Left ventricle myocardium inferior (tissue), 1 donor: ENCODE measurements around the gene YARS1. TPM values are rescaled to one million over a fixed set of nuclear protein-coding genes. Genes with fewer than 3 reads are reported as not detected.
"Not testable (repeated sequence)": the region's sequence is repeated elsewhere in the genome, so short reads cannot be mapped to it uniquely, and the experiment has no call there.

ENCODE experiments used
- DNase-seq: peaks from one replicate; pipeline ENCODE4 v3.0.0-alpha.2; 2020
- H3K27ac ChIP-seq: fragments of 200-600 bp; replicated peaks from 2 replicates; pipeline ENCODE4 v1.8.0; 2021
- H3K27me3 ChIP-seq: fragments of 200-600 bp; 2 replicates; pipeline ENCODE4 v1.8.0; 2021; ENCODE audit warnings: low read depth
- H3K36me3 ChIP-seq: fragments of 200-600 bp; 2 replicates; pipeline ENCODE4 v1.8.0; 2021
- H3K4me1 ChIP-seq: fragments of 200-600 bp; 2 replicates; pipeline ENCODE4 v1.8.0; 2021
- H3K4me3 ChIP-seq: fragments of 200-600 bp; 2 replicates; pipeline ENCODE4 v1.8.0; 2021; ENCODE audit warnings: mild to moderate bottlenecking, moderate library complexity
- H3K9me3 ChIP-seq: fragments of 200-600 bp; replicated peaks from 2 replicates; pipeline ENCODE4 v1.8.0; 2021
- intact Hi-C: fragments of 100-400 bp; cut with micrococcal nuclease; formaldehyde crosslinking; loops from one replicate; pipeline ENCODE4 v1.11.0; 2022
- total RNA-seq: library from RNA; stranded (reverse); fragmentation: NEBNext Ultra II Directional; extraction: Animal tissue kit (Norgen Biotek cat#: 25700); gene quantifications from one replicate; pipeline ENCODE4 v1.2.1, GENCODE V29; 2021
- TF ChIP-seq, protein P1 (sequence below): fragments of 200-600 bp; IDR thresholded peaks from 2 replicates; pipeline ENCODE4 v1.8.0; 2021; ENCODE audit warnings: antibody characterized with exemption, mild to moderate bottlenecking, borderline replicate concordance
- donor health status: DM: no; HTN: yes; CAD: no; lungs with severe emphysema.

The YARS1 gene
- total RNA-seq, 1 donor from 2014 or later: 35.5 TPM

DNA sequence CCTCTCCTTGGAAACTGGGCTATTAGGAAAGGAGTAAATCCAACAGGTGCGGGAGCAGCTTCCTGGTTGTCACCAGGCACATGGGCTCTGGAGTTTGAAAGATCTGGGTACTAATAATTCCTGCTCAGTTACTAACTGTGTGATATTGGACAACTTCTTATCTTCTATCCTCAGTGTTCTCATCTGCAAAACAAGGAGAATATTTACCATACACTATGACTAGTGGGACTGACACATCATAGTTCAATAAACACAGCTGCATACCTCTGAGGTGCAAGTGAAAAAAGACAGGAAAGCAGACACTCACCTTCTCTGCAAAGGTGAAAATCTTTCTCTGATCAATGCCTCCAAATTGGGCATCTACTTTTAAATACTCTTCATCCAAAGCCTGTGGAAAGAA lies 19.7 kb downstream of the YARS1 start:
- intact Hi-C loops: no loop called here
- Histone ChIP-seq H3K9me3 (no peaks in the 10 kb centered on the region), H3K27ac (no peak overlapping the region), H3K27me3 (no peaks in the 10 kb centered on the region), H3K4me1 (no peaks in the 10 kb centered on the region), H3K4me3 (no peak overlapping the region), H3K36me3 (peaks cover 70% of the 10 kb centered on the region)
- DNase-seq: no peak
- TF ChIP-seq, protein P1, sequence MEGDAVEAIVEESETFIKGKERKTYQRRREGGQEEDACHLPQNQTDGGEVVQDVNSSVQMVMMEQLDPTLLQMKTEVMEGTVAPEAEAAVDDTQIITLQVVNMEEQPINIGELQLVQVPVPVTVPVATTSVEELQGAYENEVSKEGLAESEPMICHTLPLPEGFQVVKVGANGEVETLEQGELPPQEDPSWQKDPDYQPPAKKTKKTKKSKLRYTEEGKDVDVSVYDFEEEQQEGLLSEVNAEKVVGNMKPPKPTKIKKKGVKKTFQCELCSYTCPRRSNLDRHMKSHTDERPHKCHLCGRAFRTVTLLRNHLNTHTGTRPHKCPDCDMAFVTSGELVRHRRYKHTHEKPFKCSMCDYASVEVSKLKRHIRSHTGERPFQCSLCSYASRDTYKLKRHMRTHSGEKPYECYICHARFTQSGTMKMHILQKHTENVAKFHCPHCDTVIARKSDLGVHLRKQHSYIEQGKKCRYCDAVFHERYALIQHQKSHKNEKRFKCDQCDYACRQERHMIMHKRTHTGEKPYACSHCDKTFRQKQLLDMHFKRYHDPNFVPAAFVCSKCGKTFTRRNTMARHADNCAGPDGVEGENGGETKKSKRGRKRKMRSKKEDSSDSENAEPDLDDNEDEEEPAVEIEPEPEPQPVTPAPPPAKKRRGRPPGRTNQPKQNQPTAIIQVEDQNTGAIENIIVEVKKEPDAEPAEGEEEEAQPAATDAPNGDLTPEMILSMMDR: no peak

DNA sequence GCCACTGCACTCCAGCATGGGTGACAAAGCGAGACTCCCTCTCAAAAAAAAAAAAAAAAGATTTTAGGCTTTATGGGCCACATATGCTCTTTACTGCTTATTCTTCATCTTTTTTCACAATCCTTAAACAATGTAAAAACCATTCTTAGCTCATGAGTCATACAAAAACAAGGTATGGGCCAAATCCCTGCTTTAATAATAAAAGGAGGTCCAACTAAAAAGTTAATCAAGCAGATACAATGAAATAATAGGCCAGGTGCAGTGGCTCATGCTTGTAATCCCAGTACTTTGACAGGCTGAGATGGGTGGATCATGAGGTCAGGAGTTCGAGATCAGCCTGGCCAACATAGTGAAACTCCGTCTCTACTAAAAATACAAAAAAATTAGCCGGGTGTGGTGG lies 21.4 kb downstream of the YARS1 start:
- H3K36me3 ChIP-seq: peaks cover 73% of the 10 kb centered on the region
- H3K4me3 ChIP-seq, H3K9me3 ChIP-seq, intact Hi-C loops, H3K27ac ChIP-seq, H3K4me1 ChIP-seq, H3K27me3 ChIP-seq, DNase-seq: not testable (repeated sequence)

DNA sequence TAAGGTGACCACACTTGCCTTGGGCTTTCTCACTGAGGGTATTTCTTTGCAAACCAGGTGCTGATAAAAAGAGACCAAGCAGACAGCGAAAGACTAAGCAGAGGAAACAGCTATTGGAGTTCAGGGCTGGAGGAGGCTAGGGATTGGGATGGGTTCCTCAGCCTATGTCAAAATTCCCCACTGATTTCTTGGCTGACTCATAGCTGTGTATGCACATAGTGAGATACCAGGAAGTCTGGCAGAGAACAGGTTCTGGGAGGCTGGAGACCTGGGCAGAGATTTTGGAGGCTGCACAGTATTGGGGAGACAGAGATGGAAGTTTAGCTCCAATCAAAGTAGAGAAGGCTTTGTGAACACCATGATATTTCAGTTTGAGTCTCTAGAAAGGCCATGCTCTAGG lies 25.3 kb downstream of the YARS1 start:
- no peaks in the 10 kb centered on the region for H3K27me3 ChIP-seq
- H3K4me1 ChIP-seq: no peaks in the 10 kb centered on the region
- no peaks in the 10 kb centered on the region for H3K9me3 ChIP-seq
- no peak for DNase-seq
- intact Hi-C loops: no loop called here
- no peak overlapping the region for H3K27ac ChIP-seq
- H3K4me3 ChIP-seq: no peak overlapping the region
- H3K36me3 ChIP-seq: peaks cover 88% of the 10 kb centered on the region
- TF ChIP-seq, protein P1: no peak

DNA sequence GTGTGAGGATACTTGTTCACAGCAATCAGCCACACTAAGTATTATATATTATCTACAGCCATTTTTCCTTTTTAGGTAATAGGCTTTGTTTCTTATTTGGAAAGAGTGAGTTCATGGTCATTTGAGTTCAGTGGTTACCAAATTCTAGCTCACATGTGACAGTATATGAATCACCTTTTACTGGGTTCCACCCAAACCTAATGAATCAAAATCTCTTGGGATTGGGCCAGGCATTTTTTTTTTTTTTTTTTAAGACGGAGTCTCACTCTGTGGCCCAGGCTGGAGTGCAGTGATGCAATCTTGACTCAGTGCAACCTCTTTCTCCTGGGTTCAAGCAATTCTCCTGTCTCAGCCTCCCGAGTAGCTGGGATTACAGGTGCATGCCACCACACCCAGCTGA lies 27.8 kb downstream of the YARS1 start:
- H3K27ac ChIP-seq, intact Hi-C loops, H3K4me1 ChIP-seq, H3K9me3 ChIP-seq, H3K4me3 ChIP-seq, H3K27me3 ChIP-seq, DNase-seq: not testable (repeated sequence)
- H3K36me3 ChIP-seq: peaks cover 96% of the 10 kb centered on the region

DNA sequence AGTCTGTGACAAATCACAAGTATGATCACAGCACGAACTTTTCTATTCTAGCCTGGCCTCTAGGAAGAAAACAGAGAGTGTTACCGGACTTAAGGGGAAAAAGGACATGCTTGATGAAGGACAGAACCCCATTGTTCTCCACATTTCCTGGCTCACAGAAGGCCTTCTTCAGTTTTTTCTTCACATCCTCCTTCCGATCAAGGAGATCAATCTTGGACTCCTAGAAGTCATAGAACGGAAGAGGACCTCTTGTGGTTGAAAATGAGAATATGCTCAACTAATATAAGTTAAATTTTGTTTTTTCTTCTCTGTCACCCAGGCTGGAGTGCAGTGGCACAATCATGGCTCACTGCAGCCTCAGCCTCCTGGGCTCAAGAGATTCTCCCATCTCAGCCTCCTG lies 30.3 kb downstream of the YARS1 start:
- intact Hi-C loops: no loop called here
- peaks cover 97% of the 10 kb centered on the region for H3K36me3 ChIP-seq

DNA sequence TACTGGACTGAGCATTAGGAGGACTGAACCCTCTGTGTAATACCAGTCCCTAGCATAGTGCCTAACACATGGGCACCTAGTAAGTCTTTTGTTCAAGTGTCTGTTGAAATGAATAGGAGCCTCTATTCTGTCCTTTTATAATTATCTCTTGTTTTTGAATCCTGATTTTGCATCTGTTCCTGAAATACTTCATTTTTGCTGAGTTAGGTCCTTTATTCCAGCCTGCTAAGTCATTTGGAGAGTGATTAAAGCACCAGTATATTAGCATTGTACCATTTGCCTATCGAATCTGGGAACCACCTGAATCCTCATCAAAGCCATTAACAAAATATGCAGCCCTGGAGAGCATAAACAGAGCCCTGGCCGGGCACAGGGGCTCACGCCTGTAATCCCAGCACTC lies 32.3 kb downstream of the YARS1 start:
- Histone ChIP-seq H3K9me3 (no peaks in the 10 kb centered on the region), H3K4me1 (no peaks in the 10 kb centered on the region), H3K27me3 (no peaks in the 10 kb centered on the region), H3K4me3 (no peak overlapping the region), H3K27ac (no peak overlapping the region), H3K36me3 (peaks cover 97% of the 10 kb centered on the region)
- DNase-seq: no peak
- intact Hi-C loops: no loop called here
- TF ChIP-seq, protein P1: no peak

More for the DNA sequence above, 30.3 kb downstream of the YARS1 start:
- H3K9me3 ChIP-seq: no peaks in the 10 kb centered on the region
- no peak overlapping the region for H3K27ac ChIP-seq
- H3K4me3 ChIP-seq: no peak overlapping the region
- no peak for DNase-seq
- no peaks in the 10 kb centered on the region for H3K4me1 ChIP-seq
- H3K27me3 ChIP-seq: no peaks in the 10 kb centered on the region
- TF ChIP-seq, protein P1: peak; percentile 34

DNA sequence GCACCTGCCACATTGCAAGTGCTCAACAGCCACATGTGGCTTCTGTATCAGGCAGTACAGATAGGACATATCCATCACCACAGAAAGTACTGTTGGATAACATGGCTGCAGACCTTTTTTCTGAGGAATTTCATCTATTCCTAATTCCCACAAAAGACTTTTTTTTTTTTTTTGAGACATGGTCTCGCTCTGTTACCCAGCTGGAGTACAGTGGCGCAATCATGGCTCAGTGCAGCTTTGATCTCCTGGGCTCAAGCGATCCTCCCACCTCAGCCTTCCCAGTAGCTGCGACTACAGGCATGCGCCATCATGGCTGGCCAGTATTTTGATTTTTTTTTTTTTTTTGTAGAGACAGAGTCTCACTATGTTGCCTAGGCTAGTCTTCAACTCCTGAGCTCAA lies 33.3 kb downstream of the YARS1 start:
- Histone ChIP-seq H3K36me3 (peaks cover 97% of the 10 kb centered on the region), H3K27me3 (no peaks in the 10 kb centered on the region), H3K27ac (no peak overlapping the region), H3K4me3 (no peak overlapping the region), H3K4me1 (no peaks in the 10 kb centered on the region), H3K9me3 (no peaks in the 10 kb centered on the region)
- intact Hi-C loops: no loop called here
- no peak for DNase-seq
- TF ChIP-seq, protein P1: no peak
